SK-N-MC (cell line): Measurements from ENCODE around the gene BTBD6.

Source experiments
- DNase-seq: peaks from one replicate; pipeline ENCODE4 v3.0.0-alpha.2; 2011; ENCODE audit warnings: low read depth, low spot score
- H3K27ac ChIP-seq: fragments of 200-600 bp; sonication (generic); 2 replicates; pipeline ENCODE4 v1.5.1; 2016; ENCODE audit warnings: mixed run types
- H3K36me3 ChIP-seq: fragments of 200-600 bp; sonication (generic); 2 replicates; pipeline ENCODE4 v1.6.1; 2017; ENCODE audit warnings: antibody characterized with exemption, low read length, mixed read lengths; ENCODE audit not compliant: insufficient read depth
- H3K4me3 ChIP-seq: fragments of 200-600 bp; sonication (generic); 2 replicates; pipeline ENCODE4 v1.5.1; 2016
- H3K9ac ChIP-seq: fragments of 200-600 bp; sonication (generic); 2 replicates; pipeline ENCODE4 v1.8.0; 2017; ENCODE audit warnings: mixed run types, mixed read lengths; ENCODE audit not compliant: insufficient read length
- H3K9me3 ChIP-seq: fragments of 200-600 bp; sonication (generic); 2 replicates; pipeline ENCODE4 v1.6.1; 2017; ENCODE audit warnings: low read depth, mild to moderate bottlenecking, antibody characterized with exemption, low read length, moderate library complexity, mixed read lengths
- EZH2 ChIP-seq: fragments of 200-600 bp; sonication (generic); IDR thresholded peaks from one replicate; pipeline ENCODE4 v1.6.1; 2017; ENCODE audit warnings: antibody characterized with exemption
- FOXP2 ChIP-seq: optimal IDR thresholded peaks from 2 replicates; pipeline ENCODE3; 2011; ENCODE audit warnings: mild to moderate bottlenecking, moderate library complexity; ENCODE audit not compliant: insufficient read depth; ENCODE audit errors: extremely low read length, control extremely low read depth
- POLR2AphosphoS5 ChIP-seq: IDR thresholded peaks from 2 replicates; pipeline ENCODE4 v1.6.1; 2012; ENCODE audit warnings: mild to moderate bottlenecking, low read depth, low read length, borderline replicate concordance

BTBD6 gene

DNA sequence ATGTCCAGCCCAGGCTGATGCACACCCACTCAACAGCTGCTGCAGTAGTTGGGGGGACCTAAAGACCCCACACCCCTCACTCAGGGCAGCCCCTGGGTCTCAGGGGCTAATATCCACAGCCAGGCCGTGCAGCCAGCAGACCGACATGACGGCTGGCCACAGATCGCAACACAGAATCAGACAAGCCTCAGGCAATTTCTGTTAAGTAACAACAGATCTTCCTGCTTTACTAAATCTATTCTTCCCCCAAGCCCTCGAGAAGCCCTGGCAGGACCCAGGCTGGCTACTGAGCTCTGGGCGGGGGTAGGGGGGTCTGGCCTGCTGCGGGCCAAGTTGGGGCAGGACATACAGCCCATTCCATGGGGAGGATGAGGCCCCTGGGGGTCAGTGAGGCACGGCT lies 39.2 kb upstream of the BTBD6 start:
- DNase-seq, result no peak
- H3K9me3 ChIP-seq, result no peaks in the 10 kb centered on the region
- TF ChIP-seq POLR2AphosphoS5 (no peak), EZH2 (no peak), FOXP2 (no peak)
- H3K36me3 ChIP-seq, result no peaks in the 10 kb centered on the region; the same call in 1 of the 2 replicates
- H3K27ac ChIP-seq, result no peak overlapping the region
- H3K9ac ChIP-seq, result no peak overlapping the region
- no peak overlapping the region for H3K4me3 ChIP-seq

DNA sequence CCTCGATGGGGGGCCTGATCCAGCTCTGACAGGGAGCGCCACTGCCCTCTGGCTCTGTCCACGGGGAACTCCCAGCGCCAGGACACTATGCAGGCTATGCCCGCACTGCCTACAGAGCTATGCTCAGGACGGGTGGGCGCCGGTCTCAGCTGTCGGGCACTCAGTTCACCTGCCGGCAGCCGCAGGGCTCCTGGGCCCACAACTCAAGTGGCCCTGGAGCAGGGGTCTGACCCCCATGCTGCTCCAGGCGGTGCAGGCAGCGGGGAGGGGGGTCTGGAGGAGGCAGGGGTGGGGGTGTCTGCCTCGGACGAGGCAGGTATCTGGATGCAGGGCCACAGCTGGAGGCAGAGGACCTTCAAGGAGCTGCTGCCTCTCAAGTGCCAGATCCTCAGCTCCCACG lies 38.7 kb upstream of the BTBD6 start:
- no peak overlapping the region for H3K4me3 ChIP-seq
- no peak overlapping the region for H3K9ac ChIP-seq
- TF ChIP-seq EZH2 (no peak), POLR2AphosphoS5 (no peak), FOXP2 (no peak)
- no peak for DNase-seq
- no peak overlapping the region for H3K27ac ChIP-seq
- no peaks in the 10 kb centered on the region for H3K9me3 ChIP-seq
- H3K36me3 ChIP-seq, result no peaks in the 10 kb centered on the region; the same call in 1 of the 2 replicates

GRCh38 chr14:105210266-105211025 lies 37.9 kb upstream of the BTBD6 start:
- TF ChIP-seq FOXP2 (no peak), EZH2 (no peak), POLR2AphosphoS5 (no peak)
- H3K36me3 ChIP-seq, result no peaks in the 10 kb centered on the region; the same call in 1 of the 2 replicates
- no peak overlapping the region for H3K4me3 ChIP-seq
- no peak overlapping the region for H3K27ac ChIP-seq
- no peak overlapping the region for H3K9ac ChIP-seq
- no peak for DNase-seq
- no peaks in the 10 kb centered on the region for H3K9me3 ChIP-seq

- Histone ChIP-seq H3K9ac (no peak overlapping the region), H3K27ac (no peak overlapping the region), H3K4me3 (no peak overlapping the region), H3K36me3 (no peaks in the 10 kb centered on the region; the same call in 1 of the 2 replicates), H3K9me3 (no peaks in the 10 kb centered on the region)
- TF ChIP-seq FOXP2 (no peak), EZH2 (no peak), POLR2AphosphoS5 (no peak)
- no peak for DNase-seq
These were observed 37.1 kb upstream of the BTBD6 start for GRCh38 chr14:105211086-105211757.

- Histone ChIP-seq H3K4me3 (no peak overlapping the region), H3K9ac (no peak overlapping the region), H3K27ac (no peak overlapping the region), H3K36me3 (no peaks in the 10 kb centered on the region; the same call in 1 of the 2 replicates), H3K9me3 (no peaks in the 10 kb centered on the region)
- TF ChIP-seq EZH2 (no peak), FOXP2 (no peak), POLR2AphosphoS5 (no peak)
- DNase-seq, result no peak
These were observed 36.6 kb upstream of the BTBD6 start for GRCh38 chr14:105211758-105212089.

DNA sequence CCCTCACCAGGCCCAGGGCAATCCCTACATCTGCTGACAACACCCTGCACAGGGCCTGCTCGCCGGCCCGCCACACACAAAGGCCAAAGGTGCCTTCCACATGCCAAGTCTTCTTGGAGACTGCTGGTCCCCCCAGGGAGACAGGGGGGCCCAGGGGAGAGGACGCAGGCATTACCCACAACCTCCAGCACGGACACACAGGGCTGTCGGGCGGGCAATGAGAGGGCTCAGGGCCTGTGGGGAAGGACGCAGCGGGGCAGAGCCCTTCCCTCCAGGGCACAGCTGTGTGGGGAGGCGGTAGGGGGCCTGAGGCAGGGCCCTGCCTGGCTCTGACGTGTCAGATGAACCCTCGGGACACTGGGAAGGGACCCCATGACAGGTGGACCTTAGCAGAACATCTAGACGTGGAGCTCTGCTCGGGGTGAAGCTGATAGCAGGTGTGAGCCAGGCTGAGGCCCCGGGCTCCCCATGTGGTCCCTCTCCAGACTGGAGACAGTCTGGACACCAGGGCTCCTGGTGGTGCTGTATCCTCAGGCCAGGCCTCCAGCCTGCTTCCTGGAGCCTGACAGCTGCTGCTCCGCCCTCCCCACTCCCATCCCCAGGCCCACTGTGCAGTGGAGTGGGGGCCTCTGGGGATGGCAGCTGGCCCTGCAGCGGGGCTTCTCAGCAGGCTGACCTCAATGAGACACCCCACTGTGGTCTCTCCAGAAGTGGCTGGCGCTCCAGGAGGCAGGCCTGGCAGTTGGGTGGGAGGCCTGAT lies 35.6 kb upstream of the BTBD6 start:
- DNase-seq, result no peak
- Histone ChIP-seq H3K4me3 (no peak overlapping the region), H3K9ac (no peak overlapping the region), H3K36me3 (no peaks in the 10 kb centered on the region; the same call in 1 of the 2 replicates), H3K9me3 (no peaks in the 10 kb centered on the region), H3K27ac (no peak overlapping the region)
- TF ChIP-seq FOXP2 (no peak), EZH2 (no peak), POLR2AphosphoS5 (no peak)

DNA sequence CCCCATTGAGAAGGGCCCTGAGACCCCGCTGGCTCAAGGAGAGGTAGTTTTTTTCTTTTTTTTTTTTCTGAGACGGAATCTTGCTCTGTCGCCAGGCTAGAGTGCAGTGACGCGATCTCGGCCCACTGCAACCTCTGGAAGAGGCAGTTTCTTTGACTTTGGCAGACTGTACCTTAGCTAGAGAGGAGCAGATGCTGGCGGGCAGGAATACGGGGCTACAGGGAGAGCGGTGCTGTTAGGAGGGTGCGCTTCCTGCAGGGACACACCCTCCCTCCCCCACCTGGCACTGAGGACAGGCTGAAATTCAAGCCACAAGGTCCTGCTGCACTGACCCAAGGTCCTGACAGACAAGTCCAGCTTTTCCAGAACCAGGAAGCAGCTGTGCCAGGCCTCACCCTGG lies 35.0 kb upstream of the BTBD6 start:
- H3K9me3 ChIP-seq, result no peaks in the 10 kb centered on the region
- DNase-seq, result no peak
- no peak overlapping the region for H3K27ac ChIP-seq
- H3K9ac ChIP-seq, result no peak overlapping the region
- no peak overlapping the region for H3K4me3 ChIP-seq
- TF ChIP-seq EZH2 (no peak), POLR2AphosphoS5 (no peak), FOXP2 (no peak)
- H3K36me3 ChIP-seq, result no peaks in the 10 kb centered on the region; the same call in 1 of the 2 replicates

DNA sequence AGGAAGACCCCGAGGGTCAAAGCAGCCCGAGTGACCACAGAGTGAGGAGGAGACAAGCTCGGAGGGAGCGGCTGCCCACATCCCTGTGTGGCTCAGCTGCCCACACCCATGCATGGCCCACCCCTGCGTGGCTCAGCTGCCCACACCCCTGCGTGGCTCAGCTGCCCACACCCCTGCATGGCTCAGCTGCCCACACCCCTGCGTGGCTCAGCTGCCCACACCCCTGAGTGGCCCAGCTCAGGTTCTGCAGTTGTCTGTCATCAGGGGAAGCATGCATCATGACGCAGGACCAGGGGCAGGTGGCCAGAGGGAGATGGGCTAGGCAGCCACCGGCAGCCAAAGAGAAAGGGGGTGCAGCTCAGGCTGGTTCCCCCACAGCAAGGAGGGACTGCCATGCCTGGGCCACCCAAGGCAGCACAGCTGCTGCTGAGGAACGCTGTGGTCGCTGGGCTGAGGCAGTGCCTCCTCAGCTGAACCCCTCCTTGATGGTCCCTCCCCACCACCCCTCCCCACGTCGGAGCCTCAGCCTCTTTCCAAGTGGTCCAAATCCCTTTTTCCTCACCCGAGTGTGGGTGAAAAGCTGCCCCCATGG lies 33.9 kb upstream of the BTBD6 start:
- Histone ChIP-seq H3K9ac (no peak overlapping the region), H3K4me3 (no peak overlapping the region), H3K27ac (no peak overlapping the region), H3K9me3 (no peaks in the 10 kb centered on the region), H3K36me3 (no peaks in the 10 kb centered on the region; the same call in 1 of the 2 replicates)
- TF ChIP-seq POLR2AphosphoS5, result no peak
- TF ChIP-seq EZH2, result no peak
- DNase-seq, result no peak
